SK-N-SH (cell line): ENCODE data around the gene CLC. TPM values are rescaled to one million over a fixed set of nuclear protein-coding genes. Genes with fewer than 3 reads are reported as not detected.

Source experiments
- CTCF ChIA-PET: fragments of 300-600, 350-600 bp; formaldehyde crosslinking; extraction: SDS; loops from one replicate; lab custom pipeline; 2021; lab: Yijun Ruan, JAX
- POLR2A ChIA-PET: fragments of 350-600 bp; sonication (Branson Sonifier 250); formaldehyde crosslinking; extraction: SDS; loops from one replicate; lab custom pipeline; 2020; ENCODE audit warnings: antibody characterized with exemption, inconsistent platforms; lab: Yijun Ruan, JAX
- DNase-seq: peaks from one replicate; pipeline ENCODE4 v3.0.0; 2012
- H2AFZ ChIP-seq: fragments of 200-600 bp; sonication (generic); 2 replicates; pipeline ENCODE4 v1.8.1; 2016; ENCODE audit warnings: antibody characterized with exemption, mild to moderate bottlenecking, low read depth
- H3F3A ChIP-seq: fragments of 200-600 bp; sonication (generic); replicated peaks from 2 replicates; pipeline ENCODE3; 2016; ENCODE audit warnings: antibody characterized with exemption, mild to moderate bottlenecking; ENCODE audit not compliant: insufficient read depth
- H3K27ac ChIP-seq, 2 experiments: fragments of 200-500 bp in 1 of 2; fragments of 200-600 bp in 1 of 2; sonication (Bioruptor generic) in 1 of 2; sonication (generic), shearing (Covaris generic) in 1 of 2; 2 replicates each; pipeline versions ENCODE4 v1.5.1 to v1.6.1; 2014 to 2016; ENCODE audit warnings: low read depth in 2 of 2, inconsistent platforms in 1 of 2, low read length in 1 of 2, mild to moderate bottlenecking in 1 of 2, mixed read lengths in 1 of 2
- H3K27me3 ChIP-seq: fragments of 200-600 bp; sonication (generic), shearing (Covaris generic); 2 replicates; pipeline ENCODE4 v1.6.1; 2016; ENCODE audit warnings: mixed run types; ENCODE audit not compliant: insufficient read depth
- H3K36me3 ChIP-seq, 2 experiments: fragments of 200-500 bp in 1 of 2; fragments of 200-600 bp in 1 of 2; sonication (Bioruptor generic) in 1 of 2; sonication (generic) in 1 of 2; replicated peaks in 1 of 2; 2 replicates each; pipeline versions ENCODE3 to v1.5.1; 2014 to 2016; ENCODE audit warnings: low read length in 1 of 2, mild to moderate bottlenecking in 1 of 2; ENCODE audit not compliant: insufficient read depth in 2 of 2, control insufficient read depth in 1 of 2
- H3K4me1 ChIP-seq, 2 experiments: fragments of 200-500 bp in 1 of 2; fragments of 200-600 bp in 1 of 2; sonication (Bioruptor generic) in 1 of 2; sonication (generic), shearing (Covaris generic) in 1 of 2; 2 replicates each; pipeline versions ENCODE4 v1.5.1 to v1.6.1; 2014 to 2016; ENCODE audit warnings: low read depth in 1 of 2, low read length in 1 of 2, mixed run types in 1 of 2; ENCODE audit not compliant: insufficient read depth in 2 of 2, control insufficient read depth in 1 of 2
- H3K4me2 ChIP-seq: fragments of 200-600 bp; sonication (generic), shearing (Covaris generic); 2 replicates; pipeline ENCODE4 v1.6.1; 2017; ENCODE audit warnings: mixed run types
- H3K4me3 ChIP-seq, 2 experiments: fragments of 200-500 bp in 1 of 2; fragments of 200-600 bp in 1 of 2; sonication (Bioruptor generic) in 1 of 2; sonication (generic), shearing (Covaris generic) in 1 of 2; 2 replicates each; pipeline versions ENCODE4 v1.5.1 to v1.8.1; 2014 to 2016; ENCODE audit warnings: low read depth in 2 of 2, inconsistent platforms in 1 of 2, low read length in 1 of 2, mild to moderate bottlenecking in 1 of 2, mixed read lengths in 1 of 2, moderate library complexity in 1 of 2
- H3K79me2 ChIP-seq: fragments of 200-600 bp; sonication (generic); 2 replicates; pipeline ENCODE4 v1.8.1; 2017; ENCODE audit warnings: mild to moderate bottlenecking; ENCODE audit not compliant: insufficient read depth
- H3K9ac ChIP-seq: fragments of 200-600 bp; sonication (generic); 2 replicates; pipeline ENCODE4 v1.6.1; 2017; ENCODE audit warnings: mixed run types
- H3K9me2 ChIP-seq: fragments of 200-600 bp; sonication (generic); 2 replicates; pipeline ENCODE4 v1.6.1; 2017; ENCODE audit warnings: mixed run types
- H3K9me3 ChIP-seq: fragments of 200-600 bp; sonication (generic); 2 replicates; pipeline ENCODE4 v1.6.1; 2017; ENCODE audit warnings: mixed run types, mild to moderate bottlenecking, moderate library complexity
- H4K20me1 ChIP-seq: fragments of 200-600 bp; sonication (generic); 2 replicates; pipeline ENCODE4 v1.6.1; 2017; ENCODE audit warnings: mild to moderate bottlenecking, mixed run types; ENCODE audit not compliant: insufficient read depth
- EP300 ChIP-seq, 2 experiments: IDR thresholded peaks; 2 replicates each; pipeline versions ENCODE4 v1.4.0 to v1.6.1; 2012; ENCODE audit warnings: borderline replicate concordance in 1 of 2, low read depth in 1 of 2, low read length in 1 of 2
- FOSL2 ChIP-seq: IDR thresholded peaks from 2 replicates; pipeline ENCODE4 v1.4.0; 2012; ENCODE audit warnings: low read depth, mild to moderate bottlenecking, moderate library complexity, borderline replicate concordance
- FOXM1 ChIP-seq: IDR thresholded peaks from 2 replicates; pipeline ENCODE4 v1.4.0; 2012; ENCODE audit warnings: low read depth, mild to moderate bottlenecking
- GATA2 ChIP-seq: sonication (generic); formaldehyde crosslinking; IDR thresholded peaks from 2 replicates; pipeline ENCODE4 v1.5.0; 2020; ENCODE audit warnings: mild to moderate bottlenecking, missing genetic modification reagents
- MEF2A ChIP-seq: IDR thresholded peaks from 2 replicates; pipeline ENCODE4 v1.4.0; 2012; ENCODE audit warnings: low read depth, borderline replicate concordance
- NFIC ChIP-seq: IDR thresholded peaks from 2 replicates; pipeline ENCODE4 v1.4.0; 2012; ENCODE audit warnings: borderline replicate concordance
- NRF1 ChIP-seq: IDR thresholded peaks from 2 replicates; pipeline ENCODE4 v1.6.1; 2012; ENCODE audit warnings: low read depth, mild to moderate bottlenecking, low read length
- POLR2AphosphoS5 ChIP-seq: IDR thresholded peaks from 2 replicates; pipeline ENCODE4 v1.6.1; 2012; ENCODE audit warnings: low read depth, low read length
- RFX5 ChIP-seq: IDR thresholded peaks from 2 replicates; pipeline ENCODE4 v1.6.1; 2012; ENCODE audit warnings: mild to moderate bottlenecking, improper control_type of control experiment, low read length
- RXRA ChIP-seq: IDR thresholded peaks from 2 replicates; pipeline ENCODE4 v1.4.0; 2012; ENCODE audit warnings: low read depth, mild to moderate bottlenecking, borderline replicate concordance
- TCF12 ChIP-seq: IDR thresholded peaks from 2 replicates; pipeline ENCODE4 v1.4.0; 2012
- WGBS: methylation state at CpG from one replicate; pipeline ENCODE4 v1.1.6; 2017; ENCODE audit warnings: low lambda C conversion rate; 5-methylcytosine and 5-hydroxymethylcytosine counted together
- polyA plus RNA-seq, 3 experiments: library from polyadenylated mRNA; depleted of rRNA; stranded (reverse); fragments of >200 nt; gene quantifications; 2 replicates each; pipeline ENCODE4 v1.2.3, GENCODE V29; 2012
- TF ChIP-seq, protein P1 (sequence below): fragments of 200-600 bp; sonication (generic); IDR thresholded peaks from 2 replicates; pipeline ENCODE4 v1.6.1; 2017; ENCODE audit warnings: antibody characterized with exemption, mild to moderate bottlenecking, moderate library complexity
- TF ChIP-seq, protein P2 (sequence below): IDR thresholded peaks from 2 replicates; pipeline ENCODE4 v1.4.0; 2012; ENCODE audit warnings: low read depth, borderline replicate concordance
- TF ChIP-seq, protein P3 (sequence below): IDR thresholded peaks from 2 replicates; pipeline ENCODE4; 2012
- TF ChIP-seq, protein P4 (sequence below): IDR thresholded peaks from 2 replicates; pipeline ENCODE4 v1.6.1; 2012; ENCODE audit warnings: mild to moderate bottlenecking, low read depth, low read length, moderate library complexity
- TF ChIP-seq, protein P5 (sequence below): fragments of 150-350 bp; IDR thresholded peaks from 2 replicates; pipeline ENCODE4 v1.6.1; 2017; ENCODE audit warnings: antibody characterized with exemption, low read length, low read depth, borderline replicate concordance

CLC gene
- polyA plus RNA-seq, 1 of the 3 experiments (the other 2 are of a cell fraction) = not detected

DNA sequence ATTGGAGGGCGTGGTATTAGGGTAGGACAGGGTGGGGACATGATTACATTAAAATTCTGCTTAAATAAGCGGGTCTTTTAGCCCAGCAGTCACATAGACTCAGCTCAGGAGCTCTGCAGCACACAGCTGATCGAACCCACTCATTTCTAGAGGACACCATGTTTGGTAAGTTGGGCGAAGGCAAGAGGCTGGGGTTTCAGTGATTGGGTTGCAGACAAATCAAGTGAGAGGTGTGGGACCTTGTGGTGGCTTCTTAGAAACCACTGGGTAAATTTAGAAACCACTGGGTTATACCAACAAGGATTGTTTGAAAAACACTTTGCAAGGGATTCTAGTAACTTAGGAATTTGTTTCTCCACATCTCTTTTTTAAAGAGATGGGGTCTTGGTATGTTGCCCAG, 40.9 kb upstream of the CLC start, which contains the start of gene LEUTX:
TSS of gene LEUTX (plus strand) at position 92 of the 400 bp plus-strand sequence. CDS start at position 159, 67 bp downstream.
- WGBS = 9% methylated on average over 4 of the region's 4 CpGs
- no peaks in the 10 kb centered on the region for H4K20me1 ChIP-seq
- H3K9me2 ChIP-seq = no peaks in the 10 kb centered on the region
- DNase-seq = no peak
- H3K4me3 ChIP-seq = no peak within 1 kb of the TSS
- H3K79me2 ChIP-seq = no peaks in the 10 kb centered on the region
- no peaks in the 10 kb centered on the region for H3K4me1 ChIP-seq
- POLR2A ChIA-PET = no interaction called here
- no peaks in the 10 kb centered on the region for H3K36me3 ChIP-seq
- H3K4me2 ChIP-seq = no peak within 1 kb of the TSS
- TF ChIP-seq, protein P1, sequence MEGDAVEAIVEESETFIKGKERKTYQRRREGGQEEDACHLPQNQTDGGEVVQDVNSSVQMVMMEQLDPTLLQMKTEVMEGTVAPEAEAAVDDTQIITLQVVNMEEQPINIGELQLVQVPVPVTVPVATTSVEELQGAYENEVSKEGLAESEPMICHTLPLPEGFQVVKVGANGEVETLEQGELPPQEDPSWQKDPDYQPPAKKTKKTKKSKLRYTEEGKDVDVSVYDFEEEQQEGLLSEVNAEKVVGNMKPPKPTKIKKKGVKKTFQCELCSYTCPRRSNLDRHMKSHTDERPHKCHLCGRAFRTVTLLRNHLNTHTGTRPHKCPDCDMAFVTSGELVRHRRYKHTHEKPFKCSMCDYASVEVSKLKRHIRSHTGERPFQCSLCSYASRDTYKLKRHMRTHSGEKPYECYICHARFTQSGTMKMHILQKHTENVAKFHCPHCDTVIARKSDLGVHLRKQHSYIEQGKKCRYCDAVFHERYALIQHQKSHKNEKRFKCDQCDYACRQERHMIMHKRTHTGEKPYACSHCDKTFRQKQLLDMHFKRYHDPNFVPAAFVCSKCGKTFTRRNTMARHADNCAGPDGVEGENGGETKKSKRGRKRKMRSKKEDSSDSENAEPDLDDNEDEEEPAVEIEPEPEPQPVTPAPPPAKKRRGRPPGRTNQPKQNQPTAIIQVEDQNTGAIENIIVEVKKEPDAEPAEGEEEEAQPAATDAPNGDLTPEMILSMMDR = no peak
- TF ChIP-seq RFX5 (no peak), MEF2A (no peak), POLR2AphosphoS5 (no peak), TCF12 (no peak), FOSL2 (no peak), FOXM1 (no peak), NFIC (no peak), GATA2 (no peak), NRF1 (no peak), EP300 (IDR thresholded peaks at IDR 0.05; ENCODE audit: borderline replicate concordance in 1 of 2, low read depth in 1 of 2, low read length in 1 of 2) (no peak), RXRA (no peak)
- TF ChIP-seq, protein P2, sequence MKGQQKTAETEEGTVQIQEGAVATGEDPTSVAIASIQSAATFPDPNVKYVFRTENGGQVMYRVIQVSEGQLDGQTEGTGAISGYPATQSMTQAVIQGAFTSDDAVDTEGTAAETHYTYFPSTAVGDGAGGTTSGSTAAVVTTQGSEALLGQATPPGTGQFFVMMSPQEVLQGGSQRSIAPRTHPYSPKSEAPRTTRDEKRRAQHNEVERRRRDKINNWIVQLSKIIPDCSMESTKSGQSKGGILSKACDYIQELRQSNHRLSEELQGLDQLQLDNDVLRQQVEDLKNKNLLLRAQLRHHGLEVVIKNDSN = no peak
- TF ChIP-seq, protein P3, sequence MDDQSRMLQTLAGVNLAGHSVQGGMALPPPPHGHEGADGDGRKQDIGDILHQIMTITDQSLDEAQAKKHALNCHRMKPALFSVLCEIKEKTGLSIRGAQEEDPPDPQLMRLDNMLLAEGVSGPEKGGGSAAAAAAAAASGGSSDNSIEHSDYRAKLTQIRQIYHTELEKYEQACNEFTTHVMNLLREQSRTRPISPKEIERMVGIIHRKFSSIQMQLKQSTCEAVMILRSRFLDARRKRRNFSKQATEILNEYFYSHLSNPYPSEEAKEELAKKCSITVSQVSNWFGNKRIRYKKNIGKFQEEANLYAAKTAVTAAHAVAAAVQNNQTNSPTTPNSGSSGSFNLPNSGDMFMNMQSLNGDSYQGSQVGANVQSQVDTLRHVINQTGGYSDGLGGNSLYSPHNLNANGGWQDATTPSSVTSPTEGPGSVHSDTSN = no peak
- TF ChIP-seq, protein P4, sequence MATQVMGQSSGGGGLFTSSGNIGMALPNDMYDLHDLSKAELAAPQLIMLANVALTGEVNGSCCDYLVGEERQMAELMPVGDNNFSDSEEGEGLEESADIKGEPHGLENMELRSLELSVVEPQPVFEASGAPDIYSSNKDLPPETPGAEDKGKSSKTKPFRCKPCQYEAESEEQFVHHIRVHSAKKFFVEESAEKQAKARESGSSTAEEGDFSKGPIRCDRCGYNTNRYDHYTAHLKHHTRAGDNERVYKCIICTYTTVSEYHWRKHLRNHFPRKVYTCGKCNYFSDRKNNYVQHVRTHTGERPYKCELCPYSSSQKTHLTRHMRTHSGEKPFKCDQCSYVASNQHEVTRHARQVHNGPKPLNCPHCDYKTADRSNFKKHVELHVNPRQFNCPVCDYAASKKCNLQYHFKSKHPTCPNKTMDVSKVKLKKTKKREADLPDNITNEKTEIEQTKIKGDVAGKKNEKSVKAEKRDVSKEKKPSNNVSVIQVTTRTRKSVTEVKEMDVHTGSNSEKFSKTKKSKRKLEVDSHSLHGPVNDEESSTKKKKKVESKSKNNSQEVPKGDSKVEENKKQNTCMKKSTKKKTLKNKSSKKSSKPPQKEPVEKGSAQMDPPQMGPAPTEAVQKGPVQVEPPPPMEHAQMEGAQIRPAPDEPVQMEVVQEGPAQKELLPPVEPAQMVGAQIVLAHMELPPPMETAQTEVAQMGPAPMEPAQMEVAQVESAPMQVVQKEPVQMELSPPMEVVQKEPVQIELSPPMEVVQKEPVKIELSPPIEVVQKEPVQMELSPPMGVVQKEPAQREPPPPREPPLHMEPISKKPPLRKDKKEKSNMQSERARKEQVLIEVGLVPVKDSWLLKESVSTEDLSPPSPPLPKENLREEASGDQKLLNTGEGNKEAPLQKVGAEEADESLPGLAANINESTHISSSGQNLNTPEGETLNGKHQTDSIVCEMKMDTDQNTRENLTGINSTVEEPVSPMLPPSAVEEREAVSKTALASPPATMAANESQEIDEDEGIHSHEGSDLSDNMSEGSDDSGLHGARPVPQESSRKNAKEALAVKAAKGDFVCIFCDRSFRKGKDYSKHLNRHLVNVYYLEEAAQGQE = no peak
- TF ChIP-seq, protein P5, sequence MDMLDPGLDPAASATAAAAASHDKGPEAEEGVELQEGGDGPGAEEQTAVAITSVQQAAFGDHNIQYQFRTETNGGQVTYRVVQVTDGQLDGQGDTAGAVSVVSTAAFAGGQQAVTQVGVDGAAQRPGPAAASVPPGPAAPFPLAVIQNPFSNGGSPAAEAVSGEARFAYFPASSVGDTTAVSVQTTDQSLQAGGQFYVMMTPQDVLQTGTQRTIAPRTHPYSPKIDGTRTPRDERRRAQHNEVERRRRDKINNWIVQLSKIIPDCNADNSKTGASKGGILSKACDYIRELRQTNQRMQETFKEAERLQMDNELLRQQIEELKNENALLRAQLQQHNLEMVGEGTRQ = no peak
- no peaks in the 10 kb centered on the region for H3F3A ChIP-seq
- CTCF ChIA-PET = interaction anchor here (1.6 kb wide), 1 partner anchor 13 kb away, joined by 4 read pairs; no protein-coding TSS in a partner anchor
- no peak within 1 kb of the TSS for H2AFZ ChIP-seq
- H3K27me3 ChIP-seq = peaks cover 36% of the 10 kb centered on the region; the same call in 1 of the 2 replicates
- H3K9ac ChIP-seq = no peak within 1 kb of the TSS
- H3K27ac ChIP-seq = no peak within 1 kb of the TSS
- H3K9me3 ChIP-seq = no peaks in the 10 kb centered on the region
